Bronchial epithelial cell (primary cell): Measurements from ENCODE around the gene HIP1. TPM values are rescaled to one million over a fixed set of nuclear protein-coding genes. Genes with fewer than 3 reads are reported as not detected.

Source experiments
- DNase-seq: peaks from one replicate; pipeline ENCODE4 v3.0.0-alpha.2; 2010; ENCODE audit warnings: low read depth
- FAIRE-seq: peaks from 2 replicates; lab custom pipeline; 2011; peaks lifted over from hg19 to GRCh38; lab: Jason Lieb, UNC
- H3K27me3 ChIP-seq: 2 replicates; pipeline ENCODE4 v1.5.1; 2011; ENCODE audit warnings: low read length; ENCODE audit not compliant: control insufficient read depth, insufficient read depth
- H3K36me3 ChIP-seq: 2 replicates; pipeline ENCODE4 v1.5.1; 2011; ENCODE audit warnings: low read length; ENCODE audit not compliant: control insufficient read depth, insufficient read depth
- H3K4me3 ChIP-seq: 2 replicates; pipeline ENCODE4 v1.5.1; 2011; ENCODE audit warnings: mild to moderate bottlenecking, low read depth, low read length, control low read depth
- total RNA-seq: library from RNA; depleted of rRNA; stranded (reverse); fragments of >200 nt; gene quantifications from 2 replicates; pipeline ENCODE4 v1.2.1, GENCODE V29; 2014
- TF ChIP-seq, protein P1 (sequence below): IDR thresholded peaks from 2 replicates; pipeline ENCODE4 v1.5.1; 2011; ENCODE audit warnings: mild to moderate bottlenecking, moderate library complexity, low read length, control low read depth, inconsistent platforms; ENCODE audit not compliant: insufficient read depth, severe bottlenecking

HIP1 gene
- total RNA-seq, 1 donor from 2014 or later: 3.2 TPM

DNA sequence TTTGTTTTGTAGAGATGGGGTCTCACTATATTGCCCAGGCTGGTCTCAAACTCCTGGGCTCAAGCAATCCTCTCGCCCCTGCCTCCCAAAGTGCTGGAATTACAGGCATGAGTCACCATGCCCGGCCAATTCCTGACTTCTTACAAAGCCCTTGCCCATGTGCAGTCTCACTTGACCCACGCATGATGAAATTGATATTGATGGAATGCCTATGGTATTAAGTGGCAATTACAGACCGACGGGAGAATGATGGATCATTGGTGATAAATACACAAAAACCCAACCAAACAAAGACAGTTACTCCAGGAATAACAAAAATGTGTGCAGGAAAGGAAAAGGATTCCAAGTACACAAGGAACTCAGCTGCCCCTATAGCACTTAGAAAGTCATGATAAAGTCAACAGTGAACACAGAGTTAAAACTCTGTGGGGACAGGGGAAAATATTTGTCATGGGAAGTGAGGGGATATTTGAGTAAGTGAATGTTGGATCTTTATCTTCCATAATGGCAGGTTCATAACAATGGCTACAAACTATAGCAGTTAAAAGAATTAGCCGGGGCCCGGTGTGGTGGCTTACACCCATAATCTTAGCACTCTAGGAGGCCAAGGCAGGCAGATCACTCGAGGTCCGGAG is 21.6 kb downstream of the HIP1 start:
- TF ChIP-seq, protein P1, sequence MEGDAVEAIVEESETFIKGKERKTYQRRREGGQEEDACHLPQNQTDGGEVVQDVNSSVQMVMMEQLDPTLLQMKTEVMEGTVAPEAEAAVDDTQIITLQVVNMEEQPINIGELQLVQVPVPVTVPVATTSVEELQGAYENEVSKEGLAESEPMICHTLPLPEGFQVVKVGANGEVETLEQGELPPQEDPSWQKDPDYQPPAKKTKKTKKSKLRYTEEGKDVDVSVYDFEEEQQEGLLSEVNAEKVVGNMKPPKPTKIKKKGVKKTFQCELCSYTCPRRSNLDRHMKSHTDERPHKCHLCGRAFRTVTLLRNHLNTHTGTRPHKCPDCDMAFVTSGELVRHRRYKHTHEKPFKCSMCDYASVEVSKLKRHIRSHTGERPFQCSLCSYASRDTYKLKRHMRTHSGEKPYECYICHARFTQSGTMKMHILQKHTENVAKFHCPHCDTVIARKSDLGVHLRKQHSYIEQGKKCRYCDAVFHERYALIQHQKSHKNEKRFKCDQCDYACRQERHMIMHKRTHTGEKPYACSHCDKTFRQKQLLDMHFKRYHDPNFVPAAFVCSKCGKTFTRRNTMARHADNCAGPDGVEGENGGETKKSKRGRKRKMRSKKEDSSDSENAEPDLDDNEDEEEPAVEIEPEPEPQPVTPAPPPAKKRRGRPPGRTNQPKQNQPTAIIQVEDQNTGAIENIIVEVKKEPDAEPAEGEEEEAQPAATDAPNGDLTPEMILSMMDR: no peak
- no peak for FAIRE-seq
- no peaks in the 10 kb centered on the region for H3K36me3 ChIP-seq
- H3K27me3 ChIP-seq: no peaks in the 10 kb centered on the region
- DNase-seq: peak; percentile 70
- H3K4me3 ChIP-seq: no peak overlapping the region

DNA sequence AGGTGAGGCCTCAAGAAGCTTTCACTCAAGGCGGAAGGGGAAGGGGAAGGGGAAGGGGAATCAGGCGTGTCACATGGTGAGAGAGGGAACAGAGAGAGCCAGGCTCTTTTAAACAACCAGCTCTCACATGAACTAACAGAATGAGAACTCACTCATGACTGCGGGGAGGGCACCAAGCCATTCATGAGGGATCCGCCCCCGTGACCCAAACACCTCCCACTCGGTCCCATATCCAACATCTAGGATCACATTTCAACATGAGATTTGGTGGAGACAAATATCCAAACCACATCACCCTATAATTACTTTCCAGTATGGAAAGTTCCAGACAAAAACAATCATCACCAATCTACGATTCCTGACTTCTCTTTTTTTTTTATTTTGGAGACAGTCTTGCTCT is 22.9 kb downstream of the HIP1 start:
- H3K27me3 ChIP-seq: no peaks in the 10 kb centered on the region
- no peak overlapping the region for H3K4me3 ChIP-seq
- TF ChIP-seq, protein P1: no peak
- FAIRE-seq: no peak
- no peaks in the 10 kb centered on the region for H3K36me3 ChIP-seq
- no peak for DNase-seq

DNA sequence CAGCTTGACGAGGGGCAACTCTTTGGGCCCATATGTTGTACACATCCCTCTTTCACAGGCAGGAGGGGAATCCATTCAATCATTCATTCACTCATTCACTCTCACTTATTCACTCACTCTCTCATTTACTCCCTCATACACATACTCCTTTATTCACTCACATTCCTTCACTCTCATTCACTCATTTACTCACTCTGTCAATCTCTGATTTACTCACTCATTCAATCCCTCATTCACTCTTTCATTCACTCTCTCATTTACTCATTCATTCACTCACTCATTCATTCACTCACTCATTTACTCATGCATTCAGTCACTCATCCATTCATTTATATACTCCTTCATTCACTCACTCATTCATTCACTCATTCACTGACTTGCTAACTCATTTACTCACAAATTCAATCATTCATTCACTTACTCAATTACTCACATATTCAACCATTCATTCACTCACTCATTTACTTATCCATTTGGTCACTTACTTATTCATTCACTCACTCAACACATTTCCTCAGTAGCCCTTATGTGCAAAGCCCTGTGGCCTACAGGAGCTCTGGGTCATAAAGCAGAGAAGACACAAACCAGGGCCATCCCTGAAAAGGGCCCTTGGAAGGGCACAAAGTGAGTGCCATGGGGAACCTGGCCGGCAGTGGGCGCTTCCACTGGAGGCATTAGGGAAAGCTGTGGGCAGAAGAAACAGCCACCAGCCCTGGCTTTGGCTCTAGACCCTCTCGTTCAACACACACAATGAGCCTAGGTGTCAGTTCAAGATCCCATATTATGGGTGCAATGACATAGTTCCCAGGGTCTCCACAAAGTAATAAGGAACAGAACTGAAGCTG is 26.0 kb downstream of the HIP1 start:
- Histone ChIP-seq H3K27me3 (no peaks in the 10 kb centered on the region), H3K36me3 (no peaks in the 10 kb centered on the region), H3K4me3 (no peak overlapping the region)
- FAIRE-seq (no peak), DNase-seq (no peak)
- TF ChIP-seq, protein P1: no peak

DNA sequence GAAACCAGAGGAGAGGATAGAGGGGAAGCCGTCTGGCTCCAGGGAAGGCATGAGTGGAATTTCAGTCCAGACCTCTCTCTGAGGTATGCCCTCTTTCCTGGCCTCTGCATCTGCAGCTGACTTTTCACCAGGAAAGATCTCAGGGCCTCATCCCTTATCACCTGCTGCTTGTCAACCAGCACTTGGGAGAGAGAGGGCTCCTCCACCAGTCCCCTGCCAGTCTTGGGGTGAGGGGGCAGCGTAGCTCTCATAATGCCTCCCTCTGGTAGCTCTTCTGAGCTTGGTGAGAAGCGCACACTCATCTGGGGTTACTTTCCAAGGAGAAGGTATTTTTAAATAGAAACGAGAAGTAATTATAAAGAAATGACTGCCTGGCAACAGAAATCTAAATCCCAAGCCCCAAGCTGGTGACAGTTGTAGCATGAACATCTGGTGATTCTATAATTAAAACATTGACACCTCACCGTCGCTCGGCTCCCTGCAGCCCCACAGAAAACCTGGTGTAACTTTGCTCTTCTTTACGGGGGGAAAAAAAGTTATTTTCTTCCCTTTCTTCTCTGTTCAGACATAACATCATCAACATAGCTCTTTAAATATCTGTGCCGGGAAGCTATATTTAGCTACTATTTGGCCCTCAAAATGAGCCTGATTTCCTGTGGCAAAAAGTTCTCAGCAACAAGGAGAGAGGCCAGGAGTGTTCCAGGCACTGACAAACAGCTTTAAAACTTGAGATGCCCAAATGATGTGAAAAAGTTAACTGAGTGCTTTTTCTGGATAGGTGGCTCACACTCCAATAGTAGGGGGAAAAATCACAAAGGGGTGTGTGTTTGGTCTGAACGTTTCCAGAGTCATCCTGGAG is 26.9 kb downstream of the HIP1 start:
- Histone ChIP-seq H3K27me3 (no peaks in the 10 kb centered on the region), H3K36me3 (no peaks in the 10 kb centered on the region), H3K4me3 (no peak overlapping the region)
- TF ChIP-seq, protein P1: no peak
- DNase-seq (no peak), FAIRE-seq (no peak)

DNA sequence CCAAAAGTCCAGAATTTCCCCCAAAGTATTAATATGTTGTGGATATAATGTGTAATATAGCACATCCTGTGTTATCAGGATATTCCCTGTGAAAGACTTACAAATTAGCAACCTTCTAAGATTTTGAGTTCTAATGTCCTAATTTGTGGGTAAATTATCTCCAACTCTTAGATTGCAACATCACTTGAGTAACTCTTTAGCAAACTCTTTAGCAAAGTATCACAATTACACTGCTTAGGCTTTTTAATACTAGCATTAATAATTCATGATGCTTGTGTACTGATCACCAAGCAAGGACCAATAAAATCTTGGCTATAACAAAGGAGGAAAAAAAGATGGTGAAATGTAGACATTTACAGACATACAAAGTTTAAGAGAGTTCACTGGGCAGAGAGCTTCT is 27.7 kb downstream of the HIP1 start:
- H3K36me3 ChIP-seq: no peaks in the 10 kb centered on the region
- no peak for FAIRE-seq

More for the DNA sequence above, 27.7 kb downstream of the HIP1 start:
- no peak overlapping the region for H3K4me3 ChIP-seq
- TF ChIP-seq, protein P1: no peak
- DNase-seq: no peak
- no peaks in the 10 kb centered on the region for H3K27me3 ChIP-seq
